ENCODE results near the gene LMNA.

LMNA gene

GRCh38 chr1:156091610-156092009, 22.9 kb upstream of the LMNA start:
- no peak overlapping the region for H3K4me2 ChIP-seq
- no peaks in the 10 kb centered on the region for H3K27me3 ChIP-seq
- H3K4me1 ChIP-seq, result peaks cover 45% of the 10 kb centered on the region
- no peak overlapping the region for H3K27ac ChIP-seq
- no peak for TF ChIP-seq Cebpa-rat (IDR thresholded peaks at IDR 0.05)
- no peak overlapping the region for H3K9ac ChIP-seq
- peaks cover 63% of the 10 kb centered on the region for H4K20me1 ChIP-seq
- no peaks in the 10 kb centered on the region for H3K9me3 ChIP-seq
- no peaks in the 10 kb centered on the region for H3K36me3 ChIP-seq
- H3K4me3 ChIP-seq, result no peak overlapping the region

- Histone ChIP-seq H3K4me3 (no peak overlapping the region), H3K4me2 (peak overlapping the region; percentile 77), H3K27me3 (peaks cover 10% of the 10 kb centered on the region; the same call in 1 of the 2 replicates), H4K20me1 (peaks cover 84% of the 10 kb centered on the region), H3K4me1 (peaks cover 30% of the 10 kb centered on the region), H3K27ac (no peak overlapping the region), H3K9ac (no peak overlapping the region), H3K36me3 (no peaks in the 10 kb centered on the region), H3K9me3 (no peaks in the 10 kb centered on the region)
- 0 out of 2 replicates have a peak, but pooled peaks have one; percentile 28 for TF ChIP-seq Cebpa-rat (IDR thresholded peaks at IDR 0.05)
These were observed 18.5 kb upstream of the LMNA start for GRCh38 chr1:156095906-156096508.

- Histone ChIP-seq H3K9me3 (no peaks in the 10 kb centered on the region), H3K9ac (no peak overlapping the region), H3K4me2 (peak overlapping the region; percentile 77), H4K20me1 (peaks cover 82% of the 10 kb centered on the region), H3K27ac (no peak overlapping the region; the same call in 1 of the 2 replicates), H3K4me3 (no peak overlapping the region), H3K36me3 (no peaks in the 10 kb centered on the region), H3K4me1 (peaks cover 33% of the 10 kb centered on the region), H3K27me3 (peaks cover 10% of the 10 kb centered on the region; the same call in 1 of the 2 replicates)
- no peak for TF ChIP-seq Cebpa-rat (IDR thresholded peaks at IDR 0.05)
These were observed 17.7 kb upstream of the LMNA start for GRCh38 chr1:156096640-156097391.

- Histone ChIP-seq H3K9ac (no peak overlapping the region; the same call in 1 of the 2 replicates), H3K27ac (no peak overlapping the region), H3K4me2 (peak overlapping the region; percentile 77), H3K4me3 (no peak overlapping the region), H4K20me1 (peaks cover 81% of the 10 kb centered on the region), H3K9me3 (no peaks in the 10 kb centered on the region), H3K27me3 (peaks cover 10% of the 10 kb centered on the region; the same call in 1 of the 2 replicates), H3K4me1 (peaks cover 41% of the 10 kb centered on the region), H3K36me3 (no peaks in the 10 kb centered on the region)
- TF ChIP-seq Cebpa-rat (IDR thresholded peaks at IDR 0.05), result no peak
These were observed 16.9 kb upstream of the LMNA start for GRCh38 chr1:156097499-156098178.

GRCh38 chr1:156098784-156099183, 15.7 kb upstream of the LMNA start:
- Histone ChIP-seq H3K36me3 (no peaks in the 10 kb centered on the region), H4K20me1 (peaks cover 70% of the 10 kb centered on the region), H3K27ac (no peak overlapping the region), H3K4me3 (no peak overlapping the region), H3K4me2 (peak overlapping the region; percentile 16; the same call in 1 of the 2 replicates), H3K27me3 (peaks cover 10% of the 10 kb centered on the region; the same call in 1 of the 2 replicates), H3K4me1 (peaks cover 52% of the 10 kb centered on the region), H3K9me3 (no peaks in the 10 kb centered on the region), H3K9ac (no peak overlapping the region)
- TF ChIP-seq Cebpa-rat (IDR thresholded peaks at IDR 0.05), result no peak

GRCh38 chr1:156099282-156099681, 15.2 kb upstream of the LMNA start:
- H3K27me3 ChIP-seq, result peaks cover 10% of the 10 kb centered on the region; the same call in 1 of the 2 replicates
- H3K36me3 ChIP-seq, result no peaks in the 10 kb centered on the region
- H3K9me3 ChIP-seq, result no peaks in the 10 kb centered on the region
- peaks cover 65% of the 10 kb centered on the region for H4K20me1 ChIP-seq
- H3K27ac ChIP-seq, result no peak overlapping the region
- H3K9ac ChIP-seq, result no peak overlapping the region
- peaks cover 57% of the 10 kb centered on the region for H3K4me1 ChIP-seq
- peak overlapping the region; percentile 16; the same call in 1 of the 2 replicates for H3K4me2 ChIP-seq
- no peak for TF ChIP-seq Cebpa-rat (IDR thresholded peaks at IDR 0.05)
- H3K4me3 ChIP-seq, result no peak overlapping the region

- Histone ChIP-seq H3K4me3 (no peak overlapping the region), H3K27me3 (peaks cover 10% of the 10 kb centered on the region; the same call in 1 of the 2 replicates), H4K20me1 (peaks cover 54% of the 10 kb centered on the region), H3K9ac (no peak overlapping the region), H3K27ac (no peak overlapping the region), H3K36me3 (no peaks in the 10 kb centered on the region), H3K4me1 (peaks cover 67% of the 10 kb centered on the region), H3K9me3 (no peaks in the 10 kb centered on the region), H3K4me2 (no peak overlapping the region)
- TF ChIP-seq Cebpa-rat (IDR thresholded peaks at IDR 0.05), result no peak
These were observed 14.1 kb upstream of the LMNA start for GRCh38 chr1:156100205-156100995.

GRCh38 chr1:156101880-156102279, 12.6 kb upstream of the LMNA start:
- peak overlapping the region; percentile 90; the same call in 1 of the 2 replicates for H3K4me2 ChIP-seq
- H3K4me3 ChIP-seq, result no peak overlapping the region
- H3K9me3 ChIP-seq, result no peaks in the 10 kb centered on the region
- H3K27ac ChIP-seq, result no peak overlapping the region
- H4K20me1 ChIP-seq, result peaks cover 39% of the 10 kb centered on the region
- H3K27me3 ChIP-seq, result peaks cover 10% of the 10 kb centered on the region; the same call in 1 of the 2 replicates
- H3K36me3 ChIP-seq, result no peaks in the 10 kb centered on the region
- no peak for TF ChIP-seq Cebpa-rat (IDR thresholded peaks at IDR 0.05)
- no peak overlapping the region for H3K9ac ChIP-seq
- peaks cover 64% of the 10 kb centered on the region for H3K4me1 ChIP-seq

All from BLaER1 (cell line).